GOT3 (cell line): ENCODE results near the gene TFCP2.
"Not testable (repeated sequence)": the region's sequence is repeated elsewhere in the genome, so short reads cannot be mapped to it uniquely, and the experiment has no call there.

Source experiments
- DNase-seq: peaks from one replicate; lab custom pipeline; 2025; ENCODE audit warnings: mixed read lengths; lab: John Stamatoyannopoulos, UW

The TFCP2 gene

GRCh38 chr12:51082561-51083125 is 90.3 kb downstream of the TFCP2 start:
- peak; percentile 83 for DNase-seq

GRCh38 chr12:51081421-51081820 is 91.5 kb downstream of the TFCP2 start:
- DNase-seq = no peak

GRCh38 chr12:51080136-51080535 is 92.8 kb downstream of the TFCP2 start:
- no peak for DNase-seq

GRCh38 chr12:51078866-51079265 is 94.1 kb downstream of the TFCP2 start:
- not testable (repeated sequence) for DNase-seq

DNA sequence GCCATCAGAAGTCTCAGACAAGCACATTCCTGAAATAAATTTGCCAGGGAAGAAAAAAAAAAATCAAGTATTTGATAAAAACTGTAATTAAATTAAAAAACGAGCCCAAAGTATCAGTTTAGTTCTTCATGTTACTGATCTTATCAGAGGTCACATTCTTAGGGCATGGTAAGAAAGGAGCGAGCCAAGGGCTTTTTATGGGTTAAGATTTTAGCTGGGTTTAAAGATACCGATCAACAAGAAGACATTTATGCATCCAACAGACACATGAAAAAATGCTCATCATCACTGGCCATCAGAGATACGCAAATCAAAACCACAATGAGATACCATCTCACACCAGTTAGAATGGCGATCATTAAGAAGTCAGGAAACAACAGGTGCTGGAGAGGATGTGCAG is 94.6 kb downstream of the TFCP2 start:
- DNase-seq = not testable (repeated sequence)

GRCh38 chr12:51077930-51078329 is 95.0 kb downstream of the TFCP2 start:
- no peak for DNase-seq

GRCh38 chr12:51076236-51076930 is 96.6 kb downstream of the TFCP2 start:
- no peak for DNase-seq

DNA sequence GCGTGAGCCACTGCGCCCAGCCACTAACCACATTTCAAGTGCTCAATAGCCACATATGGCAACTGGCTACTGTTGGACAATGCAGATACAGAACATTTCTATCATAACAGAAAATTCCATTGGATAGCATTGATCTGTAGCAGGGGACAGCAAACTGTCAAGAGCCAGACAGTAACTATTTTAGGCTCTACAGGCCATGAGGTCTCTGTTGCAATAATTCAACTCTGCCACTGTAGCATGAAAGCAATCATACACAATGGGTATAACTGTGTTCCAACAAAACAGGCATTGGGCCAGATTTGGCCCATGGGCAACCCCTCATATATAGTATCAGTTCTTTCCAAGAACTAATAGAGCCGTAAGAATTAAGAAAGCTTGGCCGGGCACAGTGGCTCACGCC is 97.5 kb downstream of the TFCP2 start:
- DNase-seq = no peak

GRCh38 chr12:51071663-51072062 is 101.3 kb downstream of the TFCP2 start:
- DNase-seq = no peak

GRCh38 chr12:51070004-51070403 is 102.9 kb downstream of the TFCP2 start:
- no peak for DNase-seq

GRCh38 chr12:51067771-51068170 is 105.2 kb downstream of the TFCP2 start:
- DNase-seq = no peak

- DNase-seq = no peak
These were observed 105.7 kb downstream of the TFCP2 start for GRCh38 chr12:51067229-51067628.

GRCh38 chr12:51065530-51065929 is 107.4 kb downstream of the TFCP2 start:
- no peak for DNase-seq

DNA sequence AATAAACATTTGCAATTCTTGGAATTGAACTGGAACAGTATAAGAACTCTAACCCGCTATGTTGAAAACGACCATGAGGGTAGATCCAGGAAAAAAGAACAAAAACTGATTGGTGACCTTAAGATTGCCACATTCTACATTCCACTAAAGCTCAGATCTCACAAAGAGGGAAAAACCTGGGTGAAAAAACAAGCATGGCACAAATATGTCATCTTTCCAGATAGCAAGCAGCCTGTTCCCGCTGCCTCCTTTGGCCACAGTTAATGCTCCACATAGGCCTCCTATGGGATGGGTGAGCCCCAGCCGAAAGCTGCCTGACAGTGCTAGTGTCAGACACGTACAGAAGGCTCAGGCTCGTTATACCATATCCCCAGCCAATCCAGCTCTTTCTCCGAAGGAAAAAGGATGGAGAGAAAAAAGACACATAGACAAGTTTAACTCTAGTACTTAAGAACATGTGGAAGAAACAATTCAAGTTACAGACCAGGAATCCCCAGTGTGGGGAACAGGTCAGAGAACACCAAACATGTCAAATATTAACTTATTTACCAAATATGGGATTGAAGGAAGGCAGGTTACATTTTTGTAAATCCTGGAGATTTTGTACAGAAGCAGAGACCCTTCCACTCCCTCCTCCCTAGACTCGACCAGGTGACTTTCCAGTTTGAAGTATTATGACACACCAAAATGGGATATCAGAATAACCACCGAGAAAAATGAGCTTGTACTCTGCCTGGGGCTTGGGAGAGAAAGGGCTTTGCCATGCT is 110.1 kb downstream of the TFCP2 start:
- DNase-seq = no peak

- DNase-seq = no peak
These were observed 113.8 kb downstream of the TFCP2 start for GRCh38 chr12:51059086-51059485.

GRCh38 chr12:51056242-51056641 is 116.7 kb downstream of the TFCP2 start:
- peak; percentile 71 for DNase-seq

- DNase-seq = no peak
These were observed 117.9 kb downstream of the TFCP2 start for GRCh38 chr12:51055060-51055459.

GRCh38 chr12:51051787-51052186 is 121.1 kb downstream of the TFCP2 start:
- DNase-seq = no peak

DNA sequence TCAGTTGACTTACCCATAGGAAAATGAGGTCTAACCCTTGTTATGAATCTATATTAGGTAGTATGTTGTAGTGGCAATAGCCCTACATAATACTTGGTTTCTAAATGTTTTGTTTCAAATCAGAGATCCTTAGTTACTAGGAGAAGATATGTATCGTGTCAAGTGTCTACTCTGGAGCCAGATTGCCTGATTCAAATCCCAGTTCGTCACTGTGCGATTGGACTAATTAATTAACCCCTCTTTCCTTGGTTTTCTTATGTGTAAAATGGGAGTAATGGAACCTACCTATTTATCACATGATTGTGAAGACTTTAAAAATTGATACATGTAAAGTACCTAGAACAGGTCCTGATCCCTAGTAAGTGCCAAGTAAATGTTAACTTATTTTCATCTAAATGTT is 123.4 kb downstream of the TFCP2 start:
- no peak for DNase-seq

- peak; percentile 83 for DNase-seq
These were observed 124.2 kb downstream of the TFCP2 start for GRCh38 chr12:51048661-51049251.

- DNase-seq = peak; percentile 100
These were observed 125.0 kb downstream of the TFCP2 start, which contains the start of gene LETMD1 for GRCh38 chr12:51047655-51048540. Gene LETMD1 (plus strand): TSS chr12:51048327. CDS start chr12:51048357, 30 bp downstream.
